HFF-Myc (cell line): Measurements from ENCODE around the gene MYRFL.

Source experiments
- DNase-seq: peaks from one replicate; pipeline ENCODE4 v3.0.0-alpha.2; 2011; ENCODE audit warnings: low read depth; ENCODE audit errors: extremely low read depth
- H3K4me3 ChIP-seq: replicated peaks from 2 replicates; pipeline ENCODE4 v1.5.1; 2011; ENCODE audit warnings: low read depth, mild to moderate bottlenecking, control low read depth, low read length
- TF ChIP-seq, protein P1 (sequence below): IDR thresholded peaks from 2 replicates; pipeline ENCODE4 v1.5.1; 2012; ENCODE audit warnings: mild to moderate bottlenecking, low read depth, low read length, control low read depth; ENCODE audit errors: missing control alignments

MYRFL gene

GRCh38 chr12:69908203-69908602, 83.2 kb downstream of the MYRFL start:
- DNase-seq = no peak
- H3K4me3 ChIP-seq = no peak overlapping the region
- TF ChIP-seq, protein P1, sequence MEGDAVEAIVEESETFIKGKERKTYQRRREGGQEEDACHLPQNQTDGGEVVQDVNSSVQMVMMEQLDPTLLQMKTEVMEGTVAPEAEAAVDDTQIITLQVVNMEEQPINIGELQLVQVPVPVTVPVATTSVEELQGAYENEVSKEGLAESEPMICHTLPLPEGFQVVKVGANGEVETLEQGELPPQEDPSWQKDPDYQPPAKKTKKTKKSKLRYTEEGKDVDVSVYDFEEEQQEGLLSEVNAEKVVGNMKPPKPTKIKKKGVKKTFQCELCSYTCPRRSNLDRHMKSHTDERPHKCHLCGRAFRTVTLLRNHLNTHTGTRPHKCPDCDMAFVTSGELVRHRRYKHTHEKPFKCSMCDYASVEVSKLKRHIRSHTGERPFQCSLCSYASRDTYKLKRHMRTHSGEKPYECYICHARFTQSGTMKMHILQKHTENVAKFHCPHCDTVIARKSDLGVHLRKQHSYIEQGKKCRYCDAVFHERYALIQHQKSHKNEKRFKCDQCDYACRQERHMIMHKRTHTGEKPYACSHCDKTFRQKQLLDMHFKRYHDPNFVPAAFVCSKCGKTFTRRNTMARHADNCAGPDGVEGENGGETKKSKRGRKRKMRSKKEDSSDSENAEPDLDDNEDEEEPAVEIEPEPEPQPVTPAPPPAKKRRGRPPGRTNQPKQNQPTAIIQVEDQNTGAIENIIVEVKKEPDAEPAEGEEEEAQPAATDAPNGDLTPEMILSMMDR = no peak

GRCh38 chr12:69910694-69911093, 85.7 kb downstream of the MYRFL start:
- TF ChIP-seq, protein P1 = no peak
- no peak for DNase-seq
- no peak overlapping the region for H3K4me3 ChIP-seq

- TF ChIP-seq, protein P1 = no peak
- no peak overlapping the region for H3K4me3 ChIP-seq
- DNase-seq = no peak
These were observed 88.5 kb downstream of the MYRFL start for GRCh38 chr12:69913526-69913925.

DNA sequence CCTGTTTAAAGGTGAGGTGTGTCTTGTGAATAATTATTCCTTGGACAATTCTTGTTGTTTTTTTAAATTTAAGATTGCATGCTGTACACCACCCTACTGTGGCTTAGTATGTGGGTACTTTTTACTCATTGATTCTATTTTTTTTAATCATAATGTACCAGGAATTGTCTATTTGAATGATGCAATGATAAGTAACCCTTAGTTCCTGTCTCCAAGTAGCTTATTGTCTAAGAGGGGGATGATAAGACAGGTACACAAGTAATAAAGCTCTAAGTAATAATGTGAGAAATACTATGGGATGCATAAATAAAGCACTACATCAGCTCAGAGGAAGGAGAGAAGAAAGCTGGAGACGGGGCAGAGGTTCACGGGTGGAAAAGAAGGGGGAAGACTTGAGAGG, 90.9 kb downstream of the MYRFL start:
- no peak overlapping the region for H3K4me3 ChIP-seq
- DNase-seq = no peak
- TF ChIP-seq, protein P1 = no peak

DNA sequence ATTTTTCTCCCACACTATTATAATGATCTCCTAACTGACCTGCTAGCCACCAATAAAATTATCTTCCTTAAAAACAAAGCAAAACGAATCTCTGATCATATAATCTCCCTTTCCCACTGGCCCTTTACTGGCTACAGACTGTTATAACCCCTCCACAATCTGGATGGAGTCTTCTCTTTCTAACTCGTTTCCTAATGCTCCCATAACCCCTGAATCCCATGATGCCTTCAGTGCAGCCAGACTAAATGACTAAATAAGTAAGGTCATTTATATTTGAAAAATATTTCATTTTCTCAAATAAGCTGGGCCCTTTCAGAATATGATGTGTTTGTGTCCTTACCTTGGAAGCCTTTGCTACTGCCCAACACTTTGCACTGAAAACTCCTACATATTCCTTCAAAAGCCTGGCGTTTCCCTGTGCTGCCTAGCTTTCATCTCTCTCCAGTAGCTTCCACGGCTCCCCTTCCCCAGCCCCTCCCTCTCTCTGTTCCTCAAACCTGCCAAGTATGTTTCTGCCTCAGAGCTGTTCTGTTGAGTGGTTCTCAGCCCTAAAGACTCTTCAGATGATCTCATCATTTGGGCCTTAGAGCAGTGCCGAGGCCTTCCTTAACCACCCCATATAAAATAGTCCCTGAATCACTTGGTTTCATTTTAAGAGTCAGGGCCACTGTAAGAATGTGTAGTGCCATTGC, 91.7 kb downstream of the MYRFL start:
- no peak for DNase-seq
- TF ChIP-seq, protein P1 = no peak
- H3K4me3 ChIP-seq = no peak overlapping the region

DNA sequence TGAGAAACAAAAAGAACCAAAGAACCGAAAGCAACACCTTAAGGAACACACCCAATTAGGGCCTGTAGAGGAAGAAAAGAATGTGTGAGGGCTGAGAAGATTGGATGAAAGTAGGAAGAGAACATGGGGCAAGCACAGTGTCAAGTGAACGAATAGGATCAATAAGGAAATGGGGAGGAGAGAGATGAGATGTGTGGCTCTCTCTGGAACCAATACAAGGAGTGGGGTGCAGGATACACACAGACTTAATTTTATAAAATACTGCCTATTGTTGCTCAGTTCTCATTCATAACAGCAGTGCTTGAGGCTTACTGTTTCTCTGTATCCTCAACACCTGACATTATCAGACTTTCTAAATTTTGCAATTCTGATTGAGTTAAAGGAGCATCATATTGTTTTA, 93.3 kb downstream of the MYRFL start:
- no peak overlapping the region for H3K4me3 ChIP-seq
- TF ChIP-seq, protein P1 = no peak
- no peak for DNase-seq

- TF ChIP-seq, protein P1 = no peak
- DNase-seq = no peak
- no peak overlapping the region for H3K4me3 ChIP-seq
These were observed 94.5 kb downstream of the MYRFL start for GRCh38 chr12:69919495-69919894.
